HG03060 (cell line): Measurements from ENCODE around the gene ANP32E.

Experiments
- ATAC-seq: cut with Tn5 transposase; IDR thresholded peaks from one replicate; pipeline ENCODE4 v1.9.1; 2021; ENCODE audit warnings: low read depth, moderate number of reproducible peaks; ENCODE audit not compliant: unreplicated experiment

ANP32E gene

GRCh38 chr1:150173141-150173585, 62.7 kb downstream of the ANP32E start:
- ATAC-seq: no peak

GRCh38 chr1:150171801-150172200, 64.1 kb downstream of the ANP32E start:
- ATAC-seq: no peak

DNA sequence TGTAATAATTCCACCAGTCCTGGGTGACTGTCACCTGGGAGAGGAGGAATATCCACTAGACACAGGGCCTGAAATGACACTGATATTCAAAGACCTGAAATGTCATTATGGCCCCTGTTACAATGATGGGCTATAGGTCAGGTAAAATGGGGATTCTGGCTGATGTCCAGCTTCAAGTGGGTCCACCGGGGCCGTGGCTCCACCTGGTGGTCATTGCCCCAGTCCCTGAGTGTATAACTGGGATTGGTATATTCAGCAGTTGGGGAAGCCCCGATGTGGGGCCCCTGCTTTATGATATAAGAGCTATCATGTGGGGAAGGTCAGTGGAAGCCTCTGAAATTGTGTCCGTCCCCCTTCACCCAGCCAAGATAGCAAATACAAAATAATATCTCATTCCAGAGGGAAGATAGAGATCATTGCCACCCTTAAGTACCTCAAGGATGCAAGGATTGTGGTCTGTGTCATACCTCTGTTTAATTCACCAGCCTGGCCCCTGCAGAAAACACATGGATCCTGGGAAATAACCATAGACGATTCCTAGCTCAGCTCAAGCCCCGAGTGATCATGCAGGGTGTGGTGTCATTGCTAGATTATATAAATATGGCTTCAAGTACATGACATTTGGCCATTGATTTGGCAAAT, 66.8 kb downstream of the ANP32E start:
- no peak for ATAC-seq
